T-helper 1 cell treated with Interleukin-12 subunit alpha and Interleukin-12 subunit beta and Interleukin-4 antibody, amounts not matched to agents 30 ng/mL and 1 ng/mL, for 36 hours (primary cell): ENCODE data around the gene TRIM68. TPM values are rescaled to one million over a fixed set of nuclear protein-coding genes. Genes with fewer than 3 reads are reported as not detected.

Experiments
- intact Hi-C: fragments of 100-400 bp; cut with micrococcal nuclease; formaldehyde crosslinking; loops from one replicate; pipeline ENCODE4 v1.15.1; 2024
- total RNA-seq: library from RNA; stranded (reverse); gene quantifications from 2 replicates; pipeline ENCODE4 v1.2.3, GENCODE V29; 2022

Gene TRIM68
- total RNA-seq, 1 donor from 2014 or later: 11.8 TPM

GRCh38 chr11:4607096-4607495, 935 bp downstream of the TRIM68 start:
- intact Hi-C loops: loop anchor here (5.0 kb wide), 3 partner anchors 750 to 1230 kb away; partner anchors contain the start of genes RHOG, STIM1 and ZNF195

DNA sequence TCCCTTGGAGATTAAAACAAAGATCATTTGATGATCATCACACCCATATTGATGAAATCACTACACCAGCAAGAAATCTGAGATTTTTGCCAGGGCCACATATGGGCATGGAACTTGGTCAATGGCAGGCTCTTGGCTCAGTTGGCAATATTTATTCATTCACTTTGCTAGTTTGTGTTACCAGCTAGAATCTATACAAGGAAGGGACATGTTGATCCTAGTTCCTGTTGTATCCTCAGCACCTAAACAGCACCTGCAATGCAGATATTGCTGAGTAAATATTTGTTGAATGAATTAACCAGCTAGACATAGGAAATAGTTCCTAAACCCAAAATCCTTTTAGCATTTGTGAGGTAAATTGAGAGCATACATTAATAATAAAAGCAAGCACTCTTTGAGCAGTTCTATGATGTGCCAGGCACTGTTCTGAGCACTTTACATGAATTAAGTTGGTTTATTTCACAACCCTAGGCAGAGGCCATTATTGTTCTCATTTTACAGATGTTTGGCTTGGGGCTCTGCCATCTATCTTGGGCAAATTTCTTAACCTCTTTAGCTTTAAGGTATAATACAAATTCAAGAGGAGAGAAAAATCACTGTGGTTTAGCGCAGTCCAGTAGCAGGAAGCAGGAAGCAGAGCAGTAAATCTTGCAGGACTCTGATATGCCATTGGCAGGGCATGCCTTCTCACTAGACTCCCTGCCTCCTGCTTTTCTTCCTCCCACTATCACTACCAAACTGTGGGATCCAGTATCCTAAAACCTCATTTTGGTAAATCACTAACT, 1.6 kb downstream of the TRIM68 start:
- intact Hi-C loops: loop anchor here (5.0 kb wide), 3 partner anchors 749 to 1229 kb away; partner anchors contain the start of genes RHOG, STIM1 and ZNF195

DNA sequence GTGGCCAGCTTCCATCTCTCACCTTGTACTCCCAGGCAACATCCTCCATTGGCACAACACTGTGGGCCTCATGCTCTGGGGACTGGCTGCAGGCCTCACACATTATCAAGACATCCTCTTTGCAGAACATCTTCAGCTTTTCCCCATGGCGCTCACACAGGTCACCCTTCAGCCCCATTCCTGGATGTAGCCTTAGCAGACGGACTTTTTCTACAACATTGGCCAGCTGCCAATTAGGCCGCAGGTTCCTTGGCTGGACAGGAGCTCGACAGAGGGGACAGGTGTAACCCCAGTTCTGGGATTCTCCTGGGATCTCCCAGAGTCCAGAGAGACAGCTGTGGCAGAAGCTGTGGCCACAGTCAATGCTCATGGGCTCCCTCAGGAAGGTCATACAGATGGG, 3.0 kb downstream of the TRIM68 start:
- intact Hi-C loops: loop anchor here (5.0 kb wide), 3 partner anchors 748 to 1228 kb away; partner anchors contain the start of genes RHOG, STIM1 and ZNF195

DNA sequence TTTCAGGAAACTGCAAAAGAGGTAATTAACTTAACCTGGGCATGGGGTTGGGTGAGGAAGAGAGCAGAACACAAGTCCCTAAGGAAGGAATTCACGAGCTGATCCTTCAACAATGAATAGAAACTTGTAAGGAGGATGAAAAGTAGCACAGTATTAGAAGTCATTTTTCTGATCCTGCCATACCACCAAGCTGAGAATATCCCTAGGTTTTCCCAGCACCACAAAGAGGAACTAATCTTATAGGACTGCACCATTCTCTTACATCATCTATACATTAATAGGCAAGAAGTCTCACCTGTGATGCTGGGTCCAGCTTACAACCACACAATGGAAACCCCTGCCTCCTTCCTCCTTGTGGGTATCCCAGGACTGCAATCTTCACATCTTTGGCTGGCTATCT, 14.3 kb downstream of the TRIM68 start, which contains the start of gene OR52I1:
TSS of gene OR52I1 (plus strand) at position 301 of the 400 bp plus-strand sequence. CDS start at position 301, 0 bp downstream.
- intact Hi-C loops: no loop called here

- intact Hi-C loops: no loop called here
Observed at GRCh38 chr11:4589017-4589416, 19.0 kb downstream of the TRIM68 start.

DNA sequence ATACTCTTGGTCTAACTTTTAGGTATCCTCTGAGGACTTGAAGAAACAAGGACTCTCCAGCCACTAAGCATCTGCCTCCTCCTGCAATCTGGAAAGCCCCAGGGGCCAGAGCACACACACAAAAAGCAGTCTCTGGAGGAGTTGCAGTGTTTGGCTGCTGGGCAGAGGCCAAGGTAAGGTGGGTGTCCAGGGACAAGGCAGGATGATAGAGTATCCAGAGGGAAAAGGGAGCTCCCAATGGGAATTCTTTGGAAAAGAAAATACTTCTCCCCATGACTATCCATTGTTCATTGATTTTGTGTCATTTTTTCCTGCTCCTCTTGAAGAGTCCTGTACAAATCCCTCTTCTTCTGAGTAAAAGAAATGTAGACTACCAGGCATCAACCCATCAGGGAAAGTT, 26.6 kb downstream of the TRIM68 start, which contains the start of gene OR52I2:
TSS of gene OR52I2 (plus strand) at position 301 of the 400 bp plus-strand sequence.
- intact Hi-C loops: no loop called here

DNA sequence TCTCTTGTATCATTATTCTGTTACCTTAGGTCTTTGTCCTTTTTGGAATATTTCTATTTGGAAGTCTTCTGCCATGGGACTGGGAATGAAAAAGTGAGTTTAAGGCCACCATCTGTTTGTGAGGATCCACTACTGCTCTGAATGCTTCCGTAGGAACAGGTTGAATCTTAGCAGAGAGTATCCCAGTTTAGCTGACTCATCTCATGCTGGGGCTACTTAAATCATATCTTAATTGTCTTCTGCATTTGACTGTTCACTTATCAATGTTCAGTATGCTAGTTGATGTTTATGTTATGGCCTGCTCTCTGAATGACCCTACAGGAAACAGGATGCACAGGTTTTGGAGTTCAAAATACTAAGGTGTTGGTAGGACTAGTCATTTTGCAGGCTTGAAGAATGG, 27.9 kb downstream of the TRIM68 start:
- intact Hi-C loops: no loop called here

- intact Hi-C loops: no loop called here
Observed at GRCh38 chr11:4578624-4579023, 29.4 kb downstream of the TRIM68 start.

- intact Hi-C loops: no loop called here
Observed at GRCh38 chr11:4577761-4578160, 30.3 kb downstream of the TRIM68 start.

- intact Hi-C loops: no loop called here
Observed at GRCh38 chr11:4576880-4577279, 31.2 kb downstream of the TRIM68 start.

GRCh38 chr11:4569075-4569474, 39.0 kb downstream of the TRIM68 start:
- intact Hi-C loops: no loop called here

DNA sequence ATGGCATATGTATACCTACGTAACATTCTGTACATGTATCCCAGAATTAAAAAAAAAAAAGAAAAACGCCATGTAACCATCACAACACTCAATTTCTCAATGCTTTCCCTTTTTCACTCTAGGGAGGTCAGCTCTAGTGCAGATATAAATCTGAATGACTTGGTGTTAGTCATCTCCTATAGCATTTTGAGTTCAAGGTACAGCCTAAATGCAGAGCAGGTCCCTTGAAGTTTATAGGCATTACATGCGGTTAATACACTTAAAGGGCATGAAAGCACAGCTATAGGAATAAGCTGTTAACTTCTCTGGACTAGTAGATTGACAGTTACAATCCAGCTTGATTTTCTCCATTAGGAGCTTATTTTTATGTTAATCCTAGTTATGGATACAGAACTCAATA, 42.7 kb downstream of the TRIM68 start:
- intact Hi-C loops: no loop called here

GRCh38 chr11:4560467-4560866, 47.6 kb downstream of the TRIM68 start:
- intact Hi-C loops: no loop called here

GRCh38 chr11:4559527-4560440, 48.2 kb downstream of the TRIM68 start:
- intact Hi-C loops: no loop called here

GRCh38 chr11:4551346-4551979, 56.6 kb downstream of the TRIM68 start:
- intact Hi-C loops: loop anchor here (1.0 kb wide), 1 partner anchor 364 kb away; no protein-coding TSS in a partner anchor

Other genes starting within 250 kb of the TRIM68 start
- not detected in 2 replicates for gene OR52B4, start 239.8 kb downstream of the TRIM68 start, total RNA-seq
- 73.3 and 77.1 TPM in 2 replicates for gene TRIM21, start 214.5 kb downstream of the TRIM68 start, total RNA-seq
- not detected in 2 replicates for gene OR52K2, start 158.9 kb downstream of the TRIM68 start, total RNA-seq
- gene OR52K1, start 125.6 kb downstream of the TRIM68 start, total RNA-seq: 0.05 TPM in 1 of 2 replicates, not detected in the other
- not detected in 2 replicates for gene OR52M1, start 63.0 kb downstream of the TRIM68 start, total RNA-seq
- gene OR52I2, start 26.5 kb downstream of the TRIM68 start, total RNA-seq: not detected in 2 replicates
- 0.07 TPM in 1 of 2 replicates, not detected in the other for gene OR52I1, start 14.2 kb downstream of the TRIM68 start, total RNA-seq
- not detected in 2 replicates for gene OR51D1, start 29.2 kb upstream of the TRIM68 start, total RNA-seq
- gene OR51E1, start 35.8 kb upstream of the TRIM68 start, total RNA-seq: not detected in 2 replicates
- not detected in 2 replicates for gene OR51E2, start 89.6 kb upstream of the TRIM68 start, total RNA-seq
- gene MMP26, start 96.6 kb upstream of the TRIM68 start, total RNA-seq: not detected in 2 replicates
- not detected in 2 replicates for gene OR51F1, start 161.7 kb upstream of the TRIM68 start, total RNA-seq
- gene OR52R1, start 196.1 kb upstream of the TRIM68 start, total RNA-seq: not detected in 2 replicates
- not detected in 2 replicates for gene OR51F2, start 213.1 kb upstream of the TRIM68 start, total RNA-seq
- not detected in 2 replicates for gene OR51S1, start 241.0 kb upstream of the TRIM68 start, total RNA-seq